GM23338 (cell line): ENCODE data around the gene GAPDH. TPM values are rescaled to one million over a fixed set of nuclear protein-coding genes. Genes with fewer than 3 reads are reported as not detected.

Source experiments
- ATAC-seq: fragments of 200-7000 bp; cut with Tn5 transposase; 3 replicates; pipeline ENCODE4 v1.9.1; 2020
- DNase-seq: peaks from one replicate; pipeline ENCODE4 v3.0.0-alpha.2; 2015; ENCODE audit warnings: low spot score
- H2AFZ ChIP-seq: fragments of 200-600 bp; sonication (generic); 2 replicates; pipeline ENCODE4 v1.8.0; 2016; ENCODE audit warnings: antibody characterized with exemption, mild to moderate bottlenecking, moderate library complexity
- H3F3A ChIP-seq: fragments of 200-600 bp; sonication (generic); replicated peaks from 2 replicates; pipeline ENCODE4 v1.8.0; 2017; ENCODE audit warnings: antibody characterized with exemption, mixed run types, low read depth
- H3K27ac ChIP-seq: fragments of 200-600 bp; sonication (generic); 2 replicates; pipeline ENCODE4 v1.6.1; 2016; ENCODE audit warnings: low read depth
- H3K27me3 ChIP-seq: fragments of 200-600 bp; sonication (generic); 2 replicates; pipeline ENCODE4 v1.8.0; 2016; ENCODE audit warnings: mild to moderate bottlenecking, mixed run types, moderate library complexity; ENCODE audit not compliant: insufficient read depth
- H3K36me3 ChIP-seq: fragments of 200-600 bp; sonication (generic); 2 replicates; pipeline ENCODE4 v1.8.0; 2016; ENCODE audit warnings: mild to moderate bottlenecking; ENCODE audit not compliant: insufficient read depth
- H3K4me1 ChIP-seq: fragments of 200-600 bp; sonication (generic); 2 replicates; pipeline ENCODE4 v1.8.0; 2016; ENCODE audit warnings: mild to moderate bottlenecking, moderate library complexity; ENCODE audit not compliant: insufficient read depth
- H3K4me2 ChIP-seq: fragments of 200-600 bp; sonication (generic); 2 replicates; pipeline ENCODE4 v1.7.1; 2017; ENCODE audit warnings: mixed run types
- H3K4me3 ChIP-seq: fragments of 200-600 bp; sonication (generic); 2 replicates; pipeline ENCODE4 v1.6.1; 2016; ENCODE audit warnings: mixed run types
- H3K79me2 ChIP-seq: fragments of 200-600 bp; sonication (generic); replicated peaks from 2 replicates; pipeline ENCODE4 v1.8.0; 2017; ENCODE audit warnings: mild to moderate bottlenecking; ENCODE audit not compliant: insufficient read depth
- H3K9me2 ChIP-seq: fragments of 200-600 bp; sonication (generic); 2 replicates; pipeline ENCODE4 v1.8.0; 2017; ENCODE audit not compliant: insufficient read depth
- H4K20me1 ChIP-seq: fragments of 200-600 bp; sonication (generic); replicated peaks from 2 replicates; pipeline ENCODE4 v1.8.0; 2017; ENCODE audit warnings: mild to moderate bottlenecking; ENCODE audit not compliant: insufficient read depth
- H3K27ac Mint-ChIP-seq: 2 replicates; pipeline ENCODE4 v1.8.0; 2020; ENCODE audit warnings: inconsistent platforms, mild to moderate bottlenecking, moderate library complexity, mixed read lengths
- H3K27me3 Mint-ChIP-seq: 3 replicates; pipeline ENCODE4 v1.8.0; 2022; ENCODE audit warnings: low read depth, mild to moderate bottlenecking, moderate library complexity, mixed read lengths, inconsistent platforms; ENCODE audit not compliant: insufficient read depth, poor library complexity
- H3K36me3 Mint-ChIP-seq: 3 replicates; pipeline ENCODE4 v1.8.0; 2021; ENCODE audit warnings: low read depth, mild to moderate bottlenecking, inconsistent platforms, moderate library complexity, mixed read lengths
- H3K4me1 Mint-ChIP-seq: 3 replicates; pipeline ENCODE4 v1.8.0; 2020; ENCODE audit warnings: mild to moderate bottlenecking, inconsistent platforms, mixed read lengths
- H3K4me3 Mint-ChIP-seq: 3 replicates; pipeline ENCODE4 v1.8.0; 2021; ENCODE audit warnings: moderate library complexity, mild to moderate bottlenecking, inconsistent platforms, mixed read lengths
- H3K9me3 Mint-ChIP-seq: 3 replicates; pipeline ENCODE4 v1.8.0; 2020; ENCODE audit warnings: moderate library complexity, mild to moderate bottlenecking, inconsistent platforms, mixed read lengths
- CREB1 ChIP-seq: fragments of 250-450 bp; sonication (Bioruptor Pico); IDR thresholded peaks from 2 replicates; pipeline ENCODE4 v1.5.0; 2020; ENCODE audit warnings: low read depth, mild to moderate bottlenecking, moderate library complexity
- CTCF ChIP-seq, 2 experiments: fragments of 200-600 bp in 1 of 2; sonication (generic) in 1 of 2; conservative IDR thresholded peaks; 2 replicates each; pipeline versions ENCODE4 v1.5.1 to v1.6.1; 2016 to 2017; ENCODE audit warnings: antibody characterized with exemption in 2 of 2, low read depth in 2 of 2, mild to moderate bottlenecking in 2 of 2, moderate library complexity in 1 of 2
- ETS1 ChIP-seq: IDR thresholded peaks from 2 replicates; pipeline ENCODE4 v1.6.1; 2016; ENCODE audit warnings: antibody characterized with exemption
- EZH2 ChIP-seq: fragments of 200-600 bp; sonication (generic); IDR thresholded peaks from one replicate; pipeline ENCODE4 v1.8.0; 2017; ENCODE audit warnings: antibody characterized with exemption, mild to moderate bottlenecking, low read depth; ENCODE audit not compliant: unreplicated experiment
- EZH2phosphoT487 ChIP-seq: fragments of 200-600 bp; sonication (generic); IDR thresholded peaks from one replicate; pipeline ENCODE4 v1.8.1; 2018; ENCODE audit warnings: antibody characterized with exemption; ENCODE audit not compliant: unreplicated experiment
- JUNB ChIP-seq: IDR thresholded peaks from one replicate; pipeline ENCODE4 v1.6.1; 2016; ENCODE audit warnings: antibody characterized with exemption; ENCODE audit not compliant: unreplicated experiment
- NANOG ChIP-seq: IDR thresholded peaks from 2 replicates; pipeline ENCODE4 v1.6.1; 2016; ENCODE audit warnings: antibody characterized with exemption, borderline replicate concordance
- POLR2AphosphoS5 ChIP-seq: IDR thresholded peaks from 2 replicates; pipeline ENCODE4 v1.6.1; 2016; ENCODE audit warnings: antibody characterized with exemption, low read depth
- REST ChIP-seq: IDR thresholded peaks from one replicate; pipeline ENCODE4 v1.6.1; 2018; ENCODE audit warnings: antibody characterized with exemption; ENCODE audit not compliant: unreplicated experiment
- STAT1 ChIP-seq: IDR thresholded peaks from one replicate; pipeline ENCODE4 v1.6.1; 2016; ENCODE audit warnings: antibody characterized with exemption; ENCODE audit not compliant: unreplicated experiment
- ZNF114 ChIP-seq: fragments of 250-450 bp; sonication (Bioruptor Pico); IDR thresholded peaks from 2 replicates; pipeline ENCODE4 v1.5.0; 2020; ENCODE audit warnings: mild to moderate bottlenecking, moderate library complexity
- ZNF331 ChIP-seq: fragments of 250-450 bp; sonication (Bioruptor Pico); IDR thresholded peaks from 2 replicates; pipeline ENCODE4 v1.5.0; 2020; ENCODE audit warnings: low read depth, mild to moderate bottlenecking, moderate library complexity
- ZNF462 ChIP-seq: fragments of 250-450 bp; sonication (Bioruptor Pico); IDR thresholded peaks from 2 replicates; pipeline ENCODE4 v1.5.0; 2020; ENCODE audit warnings: mild to moderate bottlenecking, moderate library complexity
- polyA plus RNA-seq: library from polyadenylated mRNA; unstranded; fragments of >200 nt; fragmentation: Nextera tagmentation; extraction: Ambion mirVana; gene quantifications from 2 replicates; pipeline ENCODE4 v1.2.1, GENCODE V29; 2016
- total RNA-seq: library from RNA; depleted of rRNA; stranded (reverse); fragments of >200 nt; shearing (Covaris generic); gene quantifications from 2 replicates; pipeline ENCODE4 v1.2.3, GENCODE V29; 2014

Gene GAPDH
- total and polyA plus RNA-seq, 2 experiments from 2014 or later: 5,853 to 6,219 TPM

- Mint-ChIP-seq H3K9me3 (peaks cover 5% of the 10 kb centered on the region; the same call in 2 of the 3 replicates), H3K4me1 (peaks cover 26% of the 10 kb centered on the region), H3K4me3 (peak overlapping the region; percentile 20; the same call in 1 of the 3 replicates), H3K27me3 (peaks cover 30% of the 10 kb centered on the region), H3K27ac (peak overlapping the region; percentile 88), H3K36me3 (peaks cover 84% of the 10 kb centered on the region)
- Histone ChIP-seq H2AFZ (no peak overlapping the region), H3K27me3 (no peaks in the 10 kb centered on the region), H3K9me2 (no peaks in the 10 kb centered on the region), H3K36me3 (peaks cover 55% of the 10 kb centered on the region), H3K27ac (peak overlapping the region; percentile 98; the same call in 1 of the 2 replicates), H3K79me2 (peaks cover 24% of the 10 kb centered on the region), H3K4me3 (no peak overlapping the region), H4K20me1 (peaks cover 6% of the 10 kb centered on the region), H3K4me2 (no peak overlapping the region), H3F3A (peaks cover 59% of the 10 kb centered on the region), H3K4me1 (peaks cover 25% of the 10 kb centered on the region)
- ATAC-seq (no peak), DNase-seq (no peak)
- TF ChIP-seq EZH2phosphoT487 (no peak), JUNB (no peak), STAT1 (no peak), ZNF331 (CRISPR knock-in tag) (no peak), POLR2AphosphoS5 (no peak), ZNF114 (CRISPR knock-in tag) (no peak), EZH2 (no peak), NANOG (no peak), CREB1 (no peak), ZNF462 (no peak), ETS1 (no peak), CTCF (conservative IDR thresholded peaks at IDR 0.05; ENCODE audit: low read depth in 2 of 2) (no peak), REST (no peak)
Measured at GRCh38 chr12:6530576-6531260, 3.6 kb upstream of the GAPDH start.
